ENCODE results near the gene DMPK.

Gene DMPK

GRCh38 chr19:45781214-45782161 lies 802 bp downstream of the DMPK start:
- DNase-seq (ENCODE audit: insufficient read length, low spot score), result no peak
- no peak for FAIRE-seq
- TF ChIP-seq TAF1 (IDR thresholded peaks at IDR 0.05; ENCODE audit: low read depth, low read length) (no peak), SPI1 (IDR thresholded peaks at IDR 0.05; ENCODE audit: low read depth, low read length) (no peak), PAX5 (IDR thresholded peaks at IDR 0.05; ENCODE audit: insufficient read depth, low read length, severe bottlenecking) (no peak), POLR2A (IDR thresholded peaks at IDR 0.05; ENCODE audit: low read depth, low read length) (no peak; the same call in 1 of the 2 replicates), POLR2AphosphoS5 (IDR thresholded peaks at IDR 0.05; ENCODE audit: low read depth, low read length) (no peak; the same call in 1 of the 2 replicates), POU2F2 (IDR thresholded peaks at IDR 0.05; ENCODE audit: low read depth, low read length) (no peak)

GRCh38 chr19:45780448-45781213 lies 1.7 kb downstream of the DMPK start:
- no peak for FAIRE-seq
- TF ChIP-seq SPI1 (IDR thresholded peaks at IDR 0.05; ENCODE audit: low read depth, low read length), result no peak
- TF ChIP-seq POLR2AphosphoS5 (IDR thresholded peaks at IDR 0.05; ENCODE audit: low read depth, low read length), result no peak
- no peak for TF ChIP-seq PAX5 (IDR thresholded peaks at IDR 0.05; ENCODE audit: insufficient read depth, low read length, severe bottlenecking)
- TF ChIP-seq TAF1 (IDR thresholded peaks at IDR 0.05; ENCODE audit: low read depth, low read length), result no peak
- no peak for TF ChIP-seq POU2F2 (IDR thresholded peaks at IDR 0.05; ENCODE audit: low read depth, low read length)
- TF ChIP-seq POLR2A (IDR thresholded peaks at IDR 0.05; ENCODE audit: low read depth, low read length), result no peak
- DNase-seq (ENCODE audit: insufficient read length, low spot score), result no peak

- DNase-seq (ENCODE audit: insufficient read length, low spot score), result no peak
- FAIRE-seq, result no peak
- no peak for TF ChIP-seq POLR2AphosphoS5 (IDR thresholded peaks at IDR 0.05; ENCODE audit: low read depth, low read length)
- no peak for TF ChIP-seq TAF1 (IDR thresholded peaks at IDR 0.05; ENCODE audit: low read depth, low read length)
- no peak for TF ChIP-seq PAX5 (IDR thresholded peaks at IDR 0.05; ENCODE audit: insufficient read depth, low read length, severe bottlenecking)
- TF ChIP-seq POU2F2 (IDR thresholded peaks at IDR 0.05; ENCODE audit: low read depth, low read length), result no peak
- no peak for TF ChIP-seq POLR2A (IDR thresholded peaks at IDR 0.05; ENCODE audit: low read depth, low read length)
- no peak for TF ChIP-seq SPI1 (IDR thresholded peaks at IDR 0.05; ENCODE audit: low read depth, low read length)
Measured at GRCh38 chr19:45780146-45780447, 2.2 kb downstream of the DMPK start.

GRCh38 chr19:45779231-45780145 lies 2.8 kb downstream of the DMPK start:
- FAIRE-seq (peak; percentile 94), DNase-seq (ENCODE audit: insufficient read length, low spot score) (peak; percentile 96)
- no peak for TF ChIP-seq TAF1 (IDR thresholded peaks at IDR 0.05; ENCODE audit: low read depth, low read length)
- TF ChIP-seq POU2F2 (IDR thresholded peaks at IDR 0.05; ENCODE audit: low read depth, low read length), result no peak

- no peak for TF ChIP-seq POLR2A (IDR thresholded peaks at IDR 0.05; ENCODE audit: low read depth, low read length)
- TF ChIP-seq TAF1 (IDR thresholded peaks at IDR 0.05; ENCODE audit: low read depth, low read length), result no peak
- TF ChIP-seq POU2F2 (IDR thresholded peaks at IDR 0.05; ENCODE audit: low read depth, low read length), result no peak
- TF ChIP-seq PAX5 (IDR thresholded peaks at IDR 0.05; ENCODE audit: insufficient read depth, low read length, severe bottlenecking), result no peak
- TF ChIP-seq POLR2AphosphoS5 (IDR thresholded peaks at IDR 0.05; ENCODE audit: low read depth, low read length), result no peak
- no peak for TF ChIP-seq SPI1 (IDR thresholded peaks at IDR 0.05; ENCODE audit: low read depth, low read length)
- no peak for DNase-seq (ENCODE audit: insufficient read length, low spot score)
- no peak for FAIRE-seq
Measured at GRCh38 chr19:45778010-45778661, 4.2 kb downstream of the DMPK start.

GRCh38 chr19:45777395-45777961 lies 4.8 kb downstream of the DMPK start:
- TF ChIP-seq PAX5 (IDR thresholded peaks at IDR 0.05; ENCODE audit: insufficient read depth, low read length, severe bottlenecking) (no peak), POU2F2 (IDR thresholded peaks at IDR 0.05; ENCODE audit: low read depth, low read length) (no peak), POLR2A (IDR thresholded peaks at IDR 0.05; ENCODE audit: low read depth, low read length) (no peak), SPI1 (IDR thresholded peaks at IDR 0.05; ENCODE audit: low read depth, low read length) (no peak), POLR2AphosphoS5 (IDR thresholded peaks at IDR 0.05; ENCODE audit: low read depth, low read length) (no peak), TAF1 (IDR thresholded peaks at IDR 0.05; ENCODE audit: low read depth, low read length) (no peak)
- DNase-seq (ENCODE audit: insufficient read length, low spot score) (no peak), FAIRE-seq (no peak)

- no peak for DNase-seq (ENCODE audit: insufficient read length, low spot score)
- no peak for FAIRE-seq
- TF ChIP-seq POU2F2 (IDR thresholded peaks at IDR 0.05; ENCODE audit: low read depth, low read length) (no peak), POLR2AphosphoS5 (IDR thresholded peaks at IDR 0.05; ENCODE audit: low read depth, low read length) (no peak), TAF1 (IDR thresholded peaks at IDR 0.05; ENCODE audit: low read depth, low read length) (no peak), SPI1 (IDR thresholded peaks at IDR 0.05; ENCODE audit: low read depth, low read length) (no peak), PAX5 (IDR thresholded peaks at IDR 0.05; ENCODE audit: insufficient read depth, low read length, severe bottlenecking) (no peak), POLR2A (IDR thresholded peaks at IDR 0.05; ENCODE audit: low read depth, low read length) (no peak)
Measured at GRCh38 chr19:45774765-45775164, 7.5 kb downstream of the DMPK start.

GRCh38 chr19:45773384-45773783 lies 8.9 kb downstream of the DMPK start:
- DNase-seq (ENCODE audit: insufficient read length, low spot score) (no peak), FAIRE-seq (no peak)
- TF ChIP-seq POLR2A (IDR thresholded peaks at IDR 0.05; ENCODE audit: low read depth, low read length) (no peak), SPI1 (IDR thresholded peaks at IDR 0.05; ENCODE audit: low read depth, low read length) (no peak), POU2F2 (IDR thresholded peaks at IDR 0.05; ENCODE audit: low read depth, low read length) (no peak), PAX5 (IDR thresholded peaks at IDR 0.05; ENCODE audit: insufficient read depth, low read length, severe bottlenecking) (no peak), POLR2AphosphoS5 (IDR thresholded peaks at IDR 0.05; ENCODE audit: low read depth, low read length) (no peak), TAF1 (IDR thresholded peaks at IDR 0.05; ENCODE audit: low read depth, low read length) (no peak)
